Epithelial cell of prostate (primary cell): Measurements from ENCODE around the gene F8.
A peak's percentile ranks its signal among the peaks of the same experiment; 100 is the strongest.
"Not testable (repeated sequence)": the region's sequence is repeated elsewhere in the genome, so short reads cannot be mapped to it uniquely, and the experiment has no call there.

ENCODE experiments used
- DNase-seq: peaks from one replicate; pipeline ENCODE4 v3.0.0-alpha.2; 2011; ENCODE audit warnings: low read depth, low spot score
- H3K27ac ChIP-seq: fragments of 450-650 bp; 2 replicates; pipeline ENCODE4 v1.5.1; 2017; ENCODE audit warnings: mild to moderate bottlenecking

The F8 gene

DNA sequence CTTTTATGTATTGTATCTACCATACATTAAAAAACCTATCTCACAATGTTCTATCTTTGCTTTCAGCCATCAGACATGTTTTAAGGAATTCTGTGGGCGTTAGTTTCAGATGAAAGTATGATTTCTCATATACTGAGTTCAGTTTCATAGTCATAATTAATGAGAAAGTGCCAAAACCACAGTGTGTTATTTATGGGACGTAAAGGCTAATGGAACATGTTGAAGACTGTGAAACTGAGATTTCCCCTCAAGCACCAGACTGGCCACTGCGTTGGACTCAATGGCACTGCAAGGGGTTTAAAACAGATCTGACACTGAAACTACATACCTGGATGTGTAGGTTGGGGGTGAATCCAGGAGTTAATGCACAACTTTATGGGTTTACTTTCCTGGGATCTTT, 32.0 kb downstream of the F8 start:
- H3K27ac ChIP-seq = no peak overlapping the region
- no peak for DNase-seq

DNA sequence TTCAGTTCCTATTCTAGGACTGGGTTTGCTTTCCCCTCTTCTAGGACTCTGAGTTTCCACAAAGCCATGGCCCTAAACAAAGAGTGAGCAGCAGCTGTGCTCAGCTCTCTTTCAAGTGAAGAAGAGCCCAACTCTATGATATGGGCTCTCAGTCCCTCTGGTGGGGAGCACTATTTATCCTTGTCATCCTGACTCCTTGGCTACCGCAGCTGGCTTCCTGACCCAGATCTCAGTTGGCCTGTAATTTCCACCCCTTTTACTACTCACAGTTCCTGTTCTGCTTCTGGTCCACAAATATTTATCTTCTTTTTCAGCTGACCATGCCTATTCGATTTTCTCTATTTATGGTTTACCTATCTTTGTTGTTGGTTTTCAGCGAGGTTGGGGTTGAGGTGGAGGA, 33.8 kb downstream of the F8 start:
- no peak overlapping the region for H3K27ac ChIP-seq
- DNase-seq = no peak

DNA sequence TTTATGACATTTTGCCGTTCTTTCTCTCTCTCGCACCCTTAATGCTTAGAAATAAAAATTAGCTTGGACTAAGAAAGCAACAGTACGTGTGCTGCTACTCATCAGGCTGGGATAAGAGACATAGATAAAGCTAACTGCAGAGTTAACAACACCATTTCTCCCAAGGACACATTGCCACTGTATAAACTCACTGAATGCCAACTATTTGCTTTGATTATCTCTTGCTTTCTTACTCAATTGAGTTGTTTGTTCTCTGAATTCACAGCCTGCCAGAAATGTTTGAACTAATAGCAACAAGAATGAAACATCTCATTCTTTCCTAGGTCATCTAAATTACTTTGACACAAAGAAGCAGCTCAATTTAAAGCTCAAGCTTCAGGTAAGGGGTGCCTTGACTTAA, 34.6 kb downstream of the F8 start:
- no peak overlapping the region for H3K27ac ChIP-seq
- DNase-seq = no peak

DNA sequence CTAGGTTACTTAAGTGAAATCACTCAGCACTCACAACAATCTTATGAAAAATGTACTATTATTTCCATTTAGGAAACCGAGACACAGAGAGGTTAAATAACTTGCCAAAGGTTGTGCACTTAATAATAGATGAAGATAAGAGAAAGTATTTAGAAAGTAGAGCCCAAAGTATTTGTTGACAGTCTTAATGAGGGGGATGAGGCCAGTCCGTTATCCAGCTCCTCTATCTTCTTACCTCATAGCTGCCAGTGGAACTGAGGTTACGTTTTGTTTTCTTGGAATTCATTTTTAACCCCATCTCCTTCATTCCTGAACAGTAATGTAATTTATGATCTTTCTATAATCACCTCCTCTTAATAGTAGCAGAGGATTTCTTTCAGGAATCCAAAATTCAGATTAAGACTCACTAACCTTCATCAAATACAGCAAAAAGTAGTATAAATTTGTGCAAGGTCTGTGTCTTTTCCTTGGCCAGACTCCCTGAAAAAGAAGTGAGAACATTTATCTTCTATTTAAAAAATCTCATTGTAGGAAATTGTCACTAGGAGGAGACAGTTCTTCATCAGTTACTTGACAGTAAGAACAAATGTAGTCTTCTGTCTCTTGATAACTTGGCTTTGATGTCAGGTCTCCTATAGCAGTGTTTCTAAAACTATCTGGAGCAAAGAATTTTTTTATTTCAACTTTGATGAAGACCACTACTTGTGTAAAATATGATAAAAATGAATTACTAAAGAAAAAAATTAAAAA, 35.5 kb downstream of the F8 start:
- H3K27ac ChIP-seq = no peak overlapping the region
- DNase-seq = no peak

DNA sequence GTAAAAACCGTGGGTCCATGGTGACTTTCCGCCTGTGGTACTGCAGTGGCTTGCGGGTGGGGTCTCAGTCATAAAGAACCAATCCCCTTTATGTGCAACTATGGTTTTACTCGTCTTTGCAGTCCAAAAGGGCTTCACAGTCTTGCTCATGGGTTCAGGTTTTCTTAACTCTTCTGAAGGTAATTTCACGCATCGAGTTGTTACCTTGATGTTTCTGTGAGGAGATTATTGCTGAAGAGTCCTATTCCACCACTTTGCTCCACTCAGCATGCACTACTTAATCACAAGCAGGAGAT, 41.5 kb downstream of the F8 start:
- no peak overlapping the region for H3K27ac ChIP-seq
- DNase-seq = no peak

DNA sequence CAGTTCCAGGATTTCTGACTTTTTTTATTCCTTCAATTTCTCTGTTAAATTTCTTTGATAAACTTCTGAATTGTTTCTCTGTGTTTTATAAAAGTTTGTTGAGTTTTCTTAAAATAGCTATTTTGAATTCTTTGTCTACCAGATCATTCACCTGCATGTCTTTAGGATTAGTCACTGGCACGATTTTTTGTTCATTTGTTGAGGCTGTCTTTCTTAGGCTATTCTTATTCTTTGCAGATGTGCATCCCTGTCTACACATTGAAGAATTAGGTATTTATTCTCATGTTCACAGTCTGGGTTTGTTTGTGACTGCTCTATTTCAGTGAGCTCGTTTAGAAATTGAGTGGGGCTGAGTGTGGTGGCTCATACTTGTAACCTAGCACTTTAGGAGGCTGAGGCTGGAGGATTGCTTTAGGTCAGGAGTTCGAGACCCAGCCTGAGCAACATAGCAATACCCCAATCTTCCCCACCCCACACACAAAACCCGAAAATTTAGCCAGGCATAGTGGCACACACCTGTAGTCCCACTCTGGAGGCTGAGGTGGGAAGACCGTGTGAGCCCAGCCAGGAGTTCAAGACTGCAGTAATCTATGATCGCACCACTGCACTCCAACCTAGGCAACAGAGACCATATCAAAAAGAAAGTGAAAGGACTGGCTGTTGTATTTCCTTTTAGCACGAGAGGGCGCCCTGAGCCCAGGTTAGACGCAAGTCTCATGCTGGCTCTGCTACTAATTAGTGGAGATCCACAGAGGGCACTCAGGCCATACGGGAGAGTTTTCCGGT, 42.0 kb downstream of the F8 start:
- no peak overlapping the region for H3K27ac ChIP-seq
- no peak for DNase-seq

DNA sequence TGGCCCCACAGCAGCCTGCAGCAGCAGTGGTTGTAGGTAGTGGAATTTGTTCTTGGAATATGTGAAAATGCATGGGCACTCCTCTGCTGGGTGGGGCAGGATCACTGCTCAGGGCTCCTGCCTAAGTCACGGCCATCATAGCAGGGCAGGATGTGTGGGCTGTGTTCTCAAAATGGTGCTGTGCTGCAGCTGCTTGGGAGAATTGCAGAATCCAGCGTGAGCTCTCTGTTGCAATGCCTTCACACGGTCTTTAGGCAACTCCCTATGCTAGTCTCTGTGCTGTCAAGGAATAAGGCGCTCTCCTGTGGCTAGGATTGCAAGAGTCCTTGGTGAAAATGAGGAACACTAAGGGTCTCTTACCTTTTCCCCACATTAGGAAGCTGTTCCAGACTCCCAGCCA, 42.9 kb downstream of the F8 start:
- DNase-seq = no peak
- no peak overlapping the region for H3K27ac ChIP-seq

DNA sequence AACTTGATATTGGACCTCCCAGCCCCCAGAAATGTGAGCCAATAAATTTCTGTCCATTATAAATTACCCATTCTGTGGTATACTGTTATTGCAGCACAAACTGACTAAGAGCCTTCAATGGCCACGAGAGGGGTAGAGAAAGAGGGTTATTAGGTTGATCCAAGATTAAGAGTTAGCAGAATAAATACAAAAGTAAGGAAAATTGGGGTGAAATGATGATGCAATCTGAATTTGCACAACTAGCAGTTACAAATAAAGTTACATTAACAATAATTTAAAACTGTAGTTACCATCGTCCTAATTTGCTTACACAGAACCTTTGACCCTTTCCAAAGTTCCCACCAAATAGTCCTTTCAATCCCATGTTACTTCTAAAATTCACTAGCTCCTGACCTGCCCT, 54.2 kb downstream of the F8 start:
- no peak for DNase-seq
- H3K27ac ChIP-seq = no peak overlapping the region

DNA sequence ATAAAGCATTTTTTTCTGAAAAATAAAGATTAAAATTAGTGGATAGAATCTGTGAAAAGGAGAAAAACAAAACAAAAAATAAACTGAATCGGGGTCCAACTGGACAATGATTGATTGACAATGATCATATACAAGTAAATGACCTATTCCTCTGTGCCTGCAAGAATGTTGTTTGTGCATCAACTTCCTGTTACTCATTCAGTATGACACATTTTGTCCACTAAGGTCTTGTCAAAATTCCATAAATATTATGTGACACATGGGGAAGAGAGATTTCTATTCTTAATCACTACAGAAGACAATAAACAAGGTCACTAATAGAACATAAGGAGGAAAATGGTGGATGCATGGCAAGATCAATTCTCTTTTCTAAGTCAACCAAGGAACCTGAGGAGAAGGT, 54.9 kb downstream of the F8 start:
- no peak for DNase-seq
- no peak overlapping the region for H3K27ac ChIP-seq

DNA sequence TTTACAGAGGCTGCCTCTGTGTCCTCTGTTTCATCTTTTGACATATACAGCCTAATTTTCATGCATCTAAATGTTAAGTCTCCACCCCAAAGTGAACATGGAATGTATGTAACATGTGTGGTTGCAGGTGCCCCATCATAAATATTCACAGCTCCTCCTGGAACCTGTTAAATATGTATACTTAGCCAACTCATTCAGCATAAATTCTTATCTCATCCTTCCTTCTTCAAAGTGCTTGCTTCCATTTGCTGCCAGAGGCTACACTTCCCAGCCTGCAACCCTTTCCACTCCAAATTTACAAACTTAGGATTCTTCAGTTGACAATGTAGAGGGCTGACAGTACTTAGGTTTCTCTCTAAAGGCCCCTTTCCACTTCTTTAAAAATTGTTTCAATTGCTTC, 60.6 kb downstream of the F8 start:
- no peak for DNase-seq

DNA sequence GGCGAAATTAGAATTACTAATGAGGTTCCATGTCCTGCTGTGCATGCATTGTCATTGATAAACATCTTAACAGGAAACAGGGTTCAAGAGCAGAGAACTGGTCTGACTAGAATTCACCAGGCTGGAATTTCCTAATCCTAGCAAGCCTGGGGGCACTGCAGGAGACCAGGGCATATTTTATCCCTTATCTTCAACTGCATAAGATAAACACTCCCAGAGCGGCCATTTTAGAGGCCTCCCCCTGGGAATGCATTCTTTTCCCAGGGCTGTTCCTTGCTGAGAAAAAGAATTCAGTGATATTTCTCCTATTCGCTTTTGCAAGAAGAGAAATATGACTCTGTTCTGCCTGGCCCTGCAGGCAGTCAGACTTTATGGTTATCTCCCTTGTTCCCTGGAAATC, 66.7 kb downstream of the F8 start:
- not testable (repeated sequence) for DNase-seq, H3K27ac ChIP-seq

More for the DNA sequence above, 60.6 kb downstream of the F8 start:
- no peak overlapping the region for H3K27ac ChIP-seq

DNA sequence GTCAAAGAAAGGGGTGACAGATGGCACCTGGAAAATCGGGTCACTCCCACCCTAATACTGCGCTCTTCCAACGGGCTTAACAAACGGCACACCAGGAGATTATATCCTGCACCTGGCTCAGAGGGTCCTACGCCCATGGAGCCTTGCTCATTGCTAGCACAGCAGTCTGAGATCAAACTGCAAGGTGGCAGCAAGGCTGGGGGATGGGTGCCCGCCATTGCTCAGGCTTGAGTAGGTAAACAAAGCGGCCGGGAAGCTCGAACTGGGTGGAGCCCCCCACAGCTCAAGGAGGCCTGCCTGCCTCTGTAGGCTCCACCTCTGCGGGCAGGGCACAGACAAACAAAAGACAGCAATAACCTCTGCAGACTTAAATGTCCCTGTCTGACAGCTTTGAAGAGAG, 83.3 kb downstream of the F8 start:
- DNase-seq, H3K27ac ChIP-seq: not testable (repeated sequence)

DNA sequence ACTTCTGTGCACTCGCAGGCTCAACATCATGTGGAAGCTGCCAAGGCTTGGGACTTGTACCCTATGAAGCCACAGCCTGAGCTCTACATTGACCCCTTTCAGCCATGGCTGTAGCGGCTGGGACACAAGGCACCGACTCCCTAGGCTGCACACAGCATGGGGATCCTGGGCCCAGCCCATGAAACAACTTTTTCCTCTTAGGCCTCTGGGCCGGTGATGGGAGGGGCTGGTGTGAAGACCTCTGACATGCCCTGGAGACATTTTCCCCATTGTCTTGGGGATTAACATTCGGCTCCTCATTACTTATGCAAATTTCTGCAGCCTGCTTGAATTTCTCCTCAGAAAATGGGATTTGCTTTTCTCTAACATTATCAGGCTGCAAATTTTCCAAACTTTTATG, 97.8 kb downstream of the F8 start:
- DNase-seq, H3K27ac ChIP-seq: not testable (repeated sequence)

DNA sequence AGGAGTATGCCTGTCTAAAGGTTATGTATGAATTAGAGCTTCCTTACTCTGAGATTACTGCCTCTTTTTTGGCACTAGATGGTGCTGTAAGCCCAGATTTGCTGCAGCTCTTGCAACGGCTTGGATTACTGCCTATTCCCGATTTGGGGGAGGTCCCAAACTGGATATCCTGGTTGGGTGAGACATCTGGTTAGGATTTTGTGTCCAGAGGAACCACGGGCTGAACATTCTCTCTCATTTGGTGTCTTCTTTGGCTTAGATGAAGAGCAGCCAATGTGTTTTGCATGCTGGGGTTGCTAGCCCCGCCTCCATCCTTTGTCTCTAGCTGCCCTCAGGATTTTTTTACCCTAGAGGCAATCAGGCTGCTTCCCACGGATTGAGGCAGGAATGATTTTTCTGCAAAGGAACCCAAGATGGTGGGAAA, 104.5 kb downstream of the F8 start:
- no peak overlapping the region for H3K27ac ChIP-seq
- peak; percentile 14 for DNase-seq

DNA sequence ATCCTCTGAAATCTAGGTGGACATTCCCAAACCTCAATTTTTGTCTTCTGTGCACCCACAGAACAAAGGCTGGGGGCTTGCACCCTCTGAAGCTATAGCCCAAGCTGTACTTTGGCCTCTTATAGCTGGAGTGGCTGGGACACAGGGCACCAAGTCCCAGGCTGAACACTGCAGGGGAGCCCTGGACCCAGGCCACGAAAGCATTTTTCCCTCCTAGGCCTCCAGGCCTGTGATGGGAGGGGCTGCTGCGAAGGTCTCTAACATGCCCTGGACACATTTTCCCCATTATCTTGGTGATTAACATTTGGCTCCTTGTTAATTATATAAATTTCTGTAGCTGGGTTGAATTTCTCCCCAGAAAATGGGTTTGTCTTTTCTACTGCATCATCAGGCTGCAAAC, 108.5 kb downstream of the F8 start:
- no peak overlapping the region for H3K27ac ChIP-seq
- no peak for DNase-seq

DNA sequence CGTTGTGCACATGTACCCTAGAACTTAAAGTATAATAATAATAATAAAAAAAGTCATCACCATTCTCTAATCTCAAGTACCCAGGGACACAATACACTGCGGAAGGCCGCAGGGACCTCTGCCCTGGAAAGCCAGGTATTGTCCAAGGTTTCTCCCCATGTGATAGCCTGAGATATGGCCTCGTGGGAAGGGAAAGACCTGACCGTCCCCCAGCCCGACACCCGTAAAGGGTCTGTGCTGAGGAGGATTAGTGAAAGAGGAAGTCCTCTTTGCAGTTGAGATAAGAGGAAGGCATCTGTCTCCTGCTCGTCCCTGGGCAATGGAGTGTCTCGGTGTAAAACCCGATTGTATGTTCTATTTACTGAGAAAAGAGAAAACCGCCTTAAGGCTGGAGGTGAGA, 112.0 kb downstream of the F8 start:
- DNase-seq, H3K27ac ChIP-seq: not testable (repeated sequence)

DNA sequence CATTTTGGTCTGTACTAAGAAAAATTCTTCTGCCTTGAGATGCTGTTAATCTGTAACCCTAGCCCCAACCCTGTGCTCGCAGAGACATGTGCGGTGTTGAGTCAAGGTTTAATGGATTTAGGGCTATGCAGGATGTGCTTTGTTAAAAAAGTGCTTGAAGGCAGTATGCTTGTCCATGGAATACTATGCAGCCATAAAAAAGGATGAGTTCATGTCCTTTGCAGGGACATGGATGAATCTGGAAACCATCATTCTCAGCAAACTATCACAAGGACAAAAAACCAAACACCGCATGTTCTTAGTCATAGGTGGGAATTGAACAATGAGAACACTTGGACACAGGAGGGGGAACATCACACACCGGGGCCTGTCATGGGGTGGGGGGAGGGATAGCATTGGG, 112.5 kb downstream of the F8 start:
- not testable (repeated sequence) for H3K27ac ChIP-seq, DNase-seq

DNA sequence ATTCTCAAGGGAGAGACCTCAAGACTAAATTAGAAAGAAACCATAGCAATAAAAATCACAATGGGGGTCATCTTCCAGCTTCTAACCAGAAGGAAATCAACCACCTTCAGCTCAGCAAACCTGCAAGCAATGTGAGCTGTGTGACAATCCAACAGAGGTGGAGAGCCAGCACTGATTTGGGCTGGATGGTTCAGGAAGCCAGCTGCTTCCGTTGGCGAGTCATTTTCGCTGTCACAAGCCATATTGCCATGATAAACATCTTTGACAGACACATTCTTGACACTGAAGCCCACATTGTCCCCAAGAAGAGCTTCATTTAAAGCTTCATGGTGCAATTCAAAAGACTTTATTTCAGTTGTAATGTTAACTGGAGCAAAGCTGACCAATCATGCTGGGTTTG, 113.7 kb downstream of the F8 start:
- no peak for DNase-seq
- no peak overlapping the region for H3K27ac ChIP-seq

DNA sequence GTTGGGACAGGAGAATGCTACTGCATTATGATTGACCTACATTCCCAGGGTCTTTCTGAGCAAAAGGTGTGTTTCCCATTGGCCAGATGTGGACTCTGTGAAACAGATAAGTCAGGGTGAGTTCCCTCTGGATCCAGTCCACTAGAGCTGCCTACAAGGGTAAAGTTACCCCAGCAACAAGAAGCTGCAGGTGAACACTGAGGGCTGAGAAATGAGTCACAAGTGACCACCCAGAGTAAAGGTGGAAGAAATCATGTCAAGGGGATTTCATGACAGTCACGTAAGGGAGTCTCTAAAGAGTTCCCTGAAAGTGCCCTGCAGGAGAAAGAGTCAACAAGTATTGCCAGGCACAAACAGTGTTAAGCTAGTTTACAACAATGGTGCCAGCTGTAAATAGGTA, 120.1 kb downstream of the F8 start:
- no peak for DNase-seq
- H3K27ac ChIP-seq = no peak overlapping the region

DNA sequence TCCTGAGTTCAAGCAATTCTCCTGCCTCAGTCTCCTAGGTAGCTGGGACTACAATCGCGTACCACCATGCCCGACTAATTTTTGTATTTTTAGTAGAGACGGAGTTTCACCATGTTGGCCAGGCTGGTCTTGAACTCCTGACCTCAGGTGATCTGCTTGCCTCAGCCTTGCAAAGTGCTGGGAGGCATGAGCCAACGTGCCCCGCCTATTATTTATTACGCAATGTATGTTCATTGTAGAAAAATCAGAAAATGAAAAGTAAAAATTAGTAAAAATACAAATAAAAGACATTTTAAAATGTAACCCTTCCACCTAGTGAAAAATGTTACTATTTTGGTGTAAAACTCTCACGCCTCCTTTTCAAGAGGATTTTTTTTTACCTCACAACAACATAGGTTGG, 122.2 kb downstream of the F8 start:
- DNase-seq = no peak
- no peak overlapping the region for H3K27ac ChIP-seq

DNA sequence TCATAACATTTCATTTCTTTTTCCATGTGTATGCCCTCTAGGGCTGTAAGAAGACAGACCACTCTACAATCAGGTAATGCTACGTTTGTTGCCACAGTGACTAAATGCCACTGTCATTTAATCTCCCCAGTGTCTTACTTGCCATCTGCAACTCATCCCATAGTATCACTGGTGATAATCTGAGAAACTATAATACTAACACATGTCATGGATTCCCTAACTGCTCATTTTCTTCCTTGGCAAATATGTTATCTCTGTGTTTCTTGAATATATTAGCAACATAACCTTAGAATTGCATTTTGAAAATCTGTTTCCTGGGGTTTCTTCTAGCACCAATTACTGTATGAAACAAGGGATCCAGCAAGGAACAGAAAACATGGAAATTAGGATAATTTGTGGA, 130.2 kb downstream of the F8 start:
- H3K27ac ChIP-seq = no peak overlapping the region
- no peak for DNase-seq

DNA sequence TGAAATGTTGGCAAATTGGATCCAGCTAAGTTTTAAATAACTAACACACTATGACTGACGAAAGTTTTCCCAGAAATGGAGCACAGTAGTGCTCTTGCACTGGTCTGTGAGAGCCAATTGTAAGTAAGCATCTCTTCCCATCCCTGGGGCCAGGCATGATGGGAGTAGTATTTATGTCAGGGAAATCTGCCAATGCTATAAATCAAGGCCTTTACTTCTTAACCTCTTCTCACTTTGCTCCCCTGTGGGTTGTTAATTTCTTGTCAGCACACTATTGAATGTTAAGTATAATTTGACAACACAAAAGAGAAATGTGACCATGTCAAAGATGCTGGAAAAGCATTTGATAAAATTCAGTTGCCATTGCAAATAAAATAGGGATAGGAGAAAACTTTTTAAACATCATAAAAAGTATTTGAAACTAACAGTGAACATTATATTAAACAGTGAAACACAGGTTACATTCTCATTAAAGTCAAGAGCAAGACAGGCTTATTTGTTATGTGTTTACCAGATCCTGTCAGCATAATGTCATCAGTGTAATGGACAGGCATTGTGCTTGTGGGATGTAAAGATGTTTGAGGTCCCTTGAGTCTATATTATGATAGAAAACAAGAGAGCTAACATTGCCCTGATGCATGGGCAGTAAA, 131.4 kb downstream of the F8 start:
- H3K27ac ChIP-seq = no peak overlapping the region
- no peak for DNase-seq
